ENCODE measurements around the gene FRAS1.
"Not testable (repeated sequence)": the region's sequence is repeated elsewhere in the genome, so short reads cannot be mapped to it uniquely, and the experiment has no call there.

FRAS1 gene

GRCh38 chr4:78214078-78214477 is 157.0 kb downstream of the FRAS1 start:
- DNase-seq (ENCODE audit: low read depth, low spot score): no peak

DNA sequence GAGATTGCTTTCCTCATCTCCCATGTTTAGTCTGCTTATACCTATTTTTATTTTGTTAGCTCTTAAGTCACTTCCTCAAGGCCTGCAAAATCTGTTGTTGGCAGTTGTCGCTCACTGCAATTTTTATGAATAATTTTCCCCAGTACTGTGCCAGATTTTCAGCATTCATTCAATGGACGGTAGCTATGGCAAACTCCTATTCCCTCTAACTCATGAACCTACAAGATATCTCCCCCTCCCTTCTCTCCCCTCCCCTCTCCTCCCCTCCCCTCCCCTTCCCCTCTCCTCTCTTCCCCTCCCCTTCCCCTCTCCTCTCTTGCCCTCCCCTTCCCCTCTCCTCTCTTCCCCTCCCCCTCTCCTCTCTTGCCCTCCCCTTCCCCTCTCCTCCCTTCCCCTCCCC is 160.4 kb downstream of the FRAS1 start:
- DNase-seq (ENCODE audit: low read depth, low spot score): no peak

- DNase-seq (ENCODE audit: low read depth, low spot score): no peak
Measured at GRCh38 chr4:78218260-78218659, 161.1 kb downstream of the FRAS1 start.

DNA sequence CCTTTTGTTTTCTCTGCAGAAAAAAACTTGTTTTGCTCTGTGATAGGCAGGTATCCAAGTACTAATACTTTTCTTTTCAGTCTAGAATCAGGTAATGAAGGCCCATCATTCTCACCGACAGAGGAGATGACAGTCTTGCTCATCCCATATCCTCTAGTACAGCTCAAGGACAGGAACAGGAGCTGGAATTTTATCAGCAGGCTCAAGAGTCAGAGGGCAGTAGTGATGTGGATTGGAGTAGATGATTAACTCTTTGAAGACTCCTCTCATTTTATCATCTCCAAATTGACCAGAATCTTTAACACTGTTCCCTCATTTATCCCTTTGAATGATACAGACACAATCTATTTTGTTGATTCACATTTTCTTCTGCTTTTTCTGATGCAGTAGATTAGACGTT is 162.7 kb downstream of the FRAS1 start:
- no peak for DNase-seq (ENCODE audit: low read depth, low spot score)

- no peak for DNase-seq (ENCODE audit: low read depth, low spot score)
Measured at GRCh38 chr4:78220283-78220682, 163.2 kb downstream of the FRAS1 start.

DNA sequence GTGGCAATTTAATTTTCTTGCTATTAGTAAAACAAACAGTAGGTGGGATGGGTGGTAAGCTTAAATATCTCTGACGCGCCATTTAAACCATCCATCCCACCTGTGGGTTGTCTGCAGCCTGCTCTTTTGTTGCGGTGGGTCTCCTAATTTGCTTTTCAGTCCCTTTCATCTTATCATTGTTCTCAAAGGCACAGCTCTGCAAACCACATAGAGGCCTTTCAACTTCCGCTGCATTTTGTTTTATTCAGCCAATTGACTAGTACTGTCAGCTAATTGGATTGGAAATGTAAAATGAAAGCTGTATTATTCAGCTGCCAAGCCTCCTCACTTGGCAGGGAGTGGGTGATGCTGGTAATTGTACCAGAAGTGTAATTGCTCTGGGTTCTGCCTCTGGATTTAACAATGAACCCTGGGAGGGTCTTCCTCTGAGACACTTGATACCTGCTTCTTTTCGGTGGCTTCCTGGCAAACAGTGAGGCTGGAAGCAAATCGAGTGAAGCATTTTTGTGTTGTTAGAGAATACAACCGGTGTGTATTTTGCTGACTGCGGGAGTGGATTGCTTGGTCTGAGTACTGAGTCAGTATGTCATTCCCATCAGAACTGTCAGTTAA is 165.6 kb downstream of the FRAS1 start:
- no peak for DNase-seq (ENCODE audit: low read depth, low spot score)

GRCh38 chr4:78225236-78225635 is 168.1 kb downstream of the FRAS1 start:
- DNase-seq (ENCODE audit: low read depth, low spot score): no peak

DNA sequence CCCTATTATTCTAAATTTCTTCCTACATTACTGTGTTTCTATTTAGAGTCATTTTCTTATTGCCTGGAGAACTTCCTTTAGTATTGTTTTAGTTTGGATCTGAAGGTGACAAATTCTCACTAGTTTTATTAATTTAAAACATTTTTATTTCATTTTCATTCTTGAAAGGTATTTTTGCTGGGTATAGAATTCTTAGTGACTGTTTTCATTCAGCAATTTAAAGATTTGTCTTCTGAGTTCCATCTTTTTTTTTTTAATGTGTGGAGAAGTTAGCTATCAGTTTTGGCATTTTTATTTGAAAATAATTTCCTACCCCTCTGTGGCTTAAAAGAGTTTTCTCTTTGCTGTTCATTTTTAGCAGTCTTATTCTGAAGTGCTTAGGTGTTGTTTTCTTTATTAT is 169.2 kb downstream of the FRAS1 start:
- no peak for DNase-seq (ENCODE audit: low read depth, low spot score)

DNA sequence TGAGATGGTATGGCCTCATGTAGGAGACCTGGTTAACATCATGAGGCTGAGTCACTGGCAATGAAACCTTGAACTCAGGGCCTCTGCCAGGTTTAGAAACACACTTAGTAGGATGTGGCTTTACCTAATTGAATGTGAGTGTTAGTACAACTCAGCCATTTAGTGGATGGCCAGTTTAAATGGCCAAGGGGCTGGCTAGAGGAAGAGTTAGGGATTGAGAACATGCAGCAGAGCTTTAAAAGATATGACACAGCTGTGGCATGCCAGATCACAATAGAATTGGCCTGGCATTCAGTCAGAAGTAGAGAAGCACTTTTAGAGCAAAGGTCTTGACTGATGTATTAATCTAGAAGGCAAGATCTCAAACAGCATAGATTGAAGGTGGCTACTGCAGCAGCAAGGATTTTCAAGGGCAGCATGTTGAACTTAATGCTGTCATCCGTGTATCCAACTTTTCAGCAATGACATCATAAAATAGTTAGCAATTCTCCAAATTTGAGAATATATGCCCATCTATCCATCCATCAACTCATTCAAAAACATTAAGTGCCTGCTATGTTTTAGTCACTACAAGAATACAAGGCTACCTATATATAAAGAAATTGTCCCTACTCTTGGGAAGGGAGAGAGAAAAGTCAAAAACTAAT is 170.4 kb downstream of the FRAS1 start:
- DNase-seq (ENCODE audit: low read depth, low spot score): no peak

DNA sequence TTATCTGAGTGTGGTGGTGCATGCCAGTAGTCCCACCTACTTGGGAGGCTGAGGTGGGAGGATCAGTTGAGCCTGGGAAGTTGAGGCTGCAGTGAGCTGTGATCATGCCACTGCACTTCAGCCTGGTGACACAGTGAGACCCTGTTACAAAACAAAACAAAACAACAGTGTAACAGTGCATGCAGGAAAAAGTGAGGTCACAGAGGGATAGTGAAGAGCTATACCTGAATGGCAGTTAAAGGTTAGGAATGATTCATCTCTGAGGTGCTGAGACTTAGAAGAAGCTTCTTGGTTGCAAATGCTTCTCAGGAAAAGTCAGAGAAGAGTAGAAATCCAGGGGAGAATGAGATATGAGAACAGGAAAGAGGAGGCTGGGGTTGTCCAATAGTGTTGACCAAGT is 178.7 kb downstream of the FRAS1 start:
- no peak for DNase-seq (ENCODE audit: low read depth, low spot score)

GRCh38 chr4:78237360-78237759 is 180.2 kb downstream of the FRAS1 start:
- DNase-seq (ENCODE audit: low read depth, low spot score): no peak

DNA sequence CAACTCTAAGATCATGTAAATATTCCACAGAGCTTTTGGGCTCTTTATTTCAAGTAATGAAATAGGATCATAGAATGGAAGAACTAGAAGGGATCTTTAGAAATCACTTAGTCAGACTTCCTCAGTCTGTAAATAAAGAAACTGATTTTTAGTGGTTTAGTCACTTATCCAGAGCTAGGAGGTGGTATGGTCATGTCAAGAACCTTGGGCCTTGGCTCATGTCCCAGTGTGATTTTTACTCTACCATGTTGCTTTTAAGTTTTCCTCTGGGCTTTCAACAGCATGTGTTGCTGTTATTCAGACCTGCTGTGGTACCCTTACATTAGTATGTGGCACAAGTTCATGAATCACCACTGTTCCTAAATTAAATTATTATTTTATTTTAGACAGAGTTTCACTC is 184.9 kb downstream of the FRAS1 start:
- DNase-seq (ENCODE audit: low read depth, low spot score): peak; percentile 12

- DNase-seq (ENCODE audit: low read depth, low spot score): no peak
Measured at GRCh38 chr4:78244705-78245485, 187.8 kb downstream of the FRAS1 start.

DNA sequence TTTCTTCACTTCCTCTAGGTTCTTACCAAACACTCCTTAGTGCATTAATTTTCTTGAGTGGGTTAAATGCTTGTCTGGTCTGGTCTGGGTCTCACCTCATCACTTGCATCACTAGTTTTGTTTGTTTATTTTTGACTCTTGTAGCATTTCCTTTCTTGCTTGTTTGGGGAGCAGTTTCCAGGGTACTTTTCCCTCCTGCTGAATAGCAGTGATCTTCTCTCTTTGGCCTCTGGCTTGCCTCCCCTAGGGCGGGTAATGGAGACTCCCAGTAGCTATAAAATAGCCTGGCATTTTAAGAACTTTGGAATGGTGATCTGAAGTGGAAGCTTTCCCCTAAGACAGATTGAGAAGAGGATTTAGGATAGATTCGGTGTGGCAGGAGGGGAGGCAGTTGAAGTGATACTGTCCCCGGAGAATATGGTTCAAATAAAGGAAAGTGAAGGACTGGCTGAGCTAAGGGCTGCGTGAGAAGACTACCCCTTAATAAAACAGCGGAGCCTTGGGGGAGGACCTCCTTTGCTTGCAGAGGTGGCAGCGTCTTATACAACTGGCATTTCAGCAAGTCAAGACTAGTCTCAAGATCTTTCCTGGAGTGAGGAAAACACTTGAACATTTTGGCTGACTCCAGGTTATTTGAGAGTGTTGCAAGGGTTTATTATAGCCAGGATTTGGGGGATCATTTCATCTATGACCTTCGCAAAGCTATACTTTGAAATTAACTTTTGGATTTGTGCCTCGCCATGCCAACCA is 190.6 kb downstream of the FRAS1 start:
- no peak for DNase-seq (ENCODE audit: low read depth, low spot score)

- DNase-seq (ENCODE audit: low read depth, low spot score): no peak
Measured at GRCh38 chr4:78250500-78250899, 193.4 kb downstream of the FRAS1 start.

DNA sequence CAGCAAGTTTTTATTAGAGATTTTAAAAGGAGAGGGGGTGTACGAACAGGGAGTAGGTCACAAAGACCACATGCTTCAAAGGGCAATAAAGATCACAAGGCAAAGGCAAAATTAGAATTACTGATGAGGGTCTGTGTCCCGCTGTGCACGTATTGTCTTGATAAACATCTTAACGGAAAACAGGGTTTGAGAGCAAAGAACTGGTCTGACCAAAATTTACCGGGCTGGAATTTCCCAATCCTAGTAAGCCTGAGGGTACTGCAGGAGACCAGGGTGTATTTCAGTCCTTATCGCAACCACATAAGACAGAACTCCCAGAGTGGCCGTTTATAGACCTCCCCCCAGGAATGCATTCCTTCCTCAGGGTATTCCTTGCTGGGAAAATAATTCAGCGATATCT is 195.7 kb downstream of the FRAS1 start:
- not testable (repeated sequence) for DNase-seq (ENCODE audit: low read depth, low spot score)

GRCh38 chr4:78254893-78255292 is 197.8 kb downstream of the FRAS1 start:
- DNase-seq (ENCODE audit: low read depth, low spot score): no peak

DNA sequence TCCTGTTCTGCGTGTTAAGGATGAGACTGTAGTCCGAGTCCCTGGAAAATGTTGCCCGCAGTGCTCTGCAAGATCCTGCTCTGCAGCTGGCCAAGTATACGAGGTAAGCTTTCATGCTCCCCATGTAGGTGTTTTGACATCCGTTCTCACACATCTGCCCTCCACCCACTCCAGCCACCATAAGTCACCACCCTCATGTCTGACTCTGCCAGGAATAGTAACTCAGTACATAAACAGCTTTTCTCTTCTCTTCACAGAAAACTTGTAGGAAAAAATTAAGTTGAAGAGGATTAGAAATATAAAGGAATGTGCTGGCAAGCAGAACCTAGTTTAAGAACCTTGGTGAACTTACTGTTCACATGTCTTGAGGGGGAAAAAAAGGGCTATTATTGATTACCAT is 207.9 kb downstream of the FRAS1 start:
- DNase-seq (ENCODE audit: low read depth, low spot score): no peak

GRCh38 chr4:78267790-78268189 is 210.7 kb downstream of the FRAS1 start:
- DNase-seq (ENCODE audit: low read depth, low spot score): no peak

- no peak for DNase-seq (ENCODE audit: low read depth, low spot score)
Measured at GRCh38 chr4:78268597-78268996, 211.5 kb downstream of the FRAS1 start.

- DNase-seq (ENCODE audit: low read depth, low spot score): not testable (repeated sequence)
Measured at GRCh38 chr4:78275450-78275849, 218.3 kb downstream of the FRAS1 start.

GRCh38 chr4:78286281-78286680 is 229.2 kb downstream of the FRAS1 start:
- no peak for DNase-seq (ENCODE audit: low read depth, low spot score)

Measured in smooth muscle cell of the brain vasculature (primary cell).